Hepatocyte (in vitro differentiated cells): Measurements from ENCODE around the gene MBIP.
A peak's percentile ranks its signal among the peaks of the same experiment; 100 is the strongest.

Experiments
- CTCF ChIP-seq: fragments of 200-600 bp; sonication (generic); IDR thresholded peaks from 2 replicates; pipeline ENCODE4 v1.5.1; 2016; ENCODE audit warnings: antibody characterized with exemption, mild to moderate bottlenecking; ENCODE audit not compliant: poor library complexity
- EZH2 ChIP-seq: fragments of 200-600 bp; sonication (generic); IDR thresholded peaks from 2 replicates; pipeline ENCODE4 v1.6.1; 2016; ENCODE audit warnings: antibody characterized with exemption, mild to moderate bottlenecking, borderline replicate concordance
- EZH2phosphoT487 ChIP-seq: fragments of 200-600 bp; sonication (generic); IDR thresholded peaks from one replicate; pipeline ENCODE4 v1.6.1; 2018; ENCODE audit warnings: antibody characterized with exemption, mild to moderate bottlenecking, low read depth, moderate library complexity; ENCODE audit not compliant: unreplicated experiment, severe bottlenecking

- peak; percentile 23 for TF ChIP-seq CTCF
- no peak for TF ChIP-seq EZH2
- no peak for TF ChIP-seq EZH2phosphoT487
Measured at GRCh38 chr14:36313898-36314297, 6.5 kb downstream of the MBIP start.
